Keratinocyte (primary cell): ENCODE measurements around the gene LIME1.

ENCODE experiments used
- CTCF ChIP-seq, 3 experiments: IDR thresholded peaks in 1 of 3; conservative IDR thresholded peaks in 1 of 3; optimal IDR thresholded peaks in 1 of 3; 2 replicates in 2 of 3; 3 replicates in 1 of 3; pipeline versions ENCODE3 to v1.5.1; 2011; ENCODE audit warnings: low read length in 3 of 3, mild to moderate bottlenecking in 3 of 3, moderate library complexity in 2 of 3, control low read depth in 1 of 3, inconsistent platforms in 1 of 3; ENCODE audit not compliant: insufficient read depth in 2 of 3; ENCODE audit errors: extremely low read depth in 1 of 3
- EZH2 ChIP-seq: IDR thresholded peaks from one replicate; pipeline ENCODE4 v1.6.1; 2012; ENCODE audit warnings: inconsistent platforms, mild to moderate bottlenecking, low read length, moderate library complexity

DNA sequence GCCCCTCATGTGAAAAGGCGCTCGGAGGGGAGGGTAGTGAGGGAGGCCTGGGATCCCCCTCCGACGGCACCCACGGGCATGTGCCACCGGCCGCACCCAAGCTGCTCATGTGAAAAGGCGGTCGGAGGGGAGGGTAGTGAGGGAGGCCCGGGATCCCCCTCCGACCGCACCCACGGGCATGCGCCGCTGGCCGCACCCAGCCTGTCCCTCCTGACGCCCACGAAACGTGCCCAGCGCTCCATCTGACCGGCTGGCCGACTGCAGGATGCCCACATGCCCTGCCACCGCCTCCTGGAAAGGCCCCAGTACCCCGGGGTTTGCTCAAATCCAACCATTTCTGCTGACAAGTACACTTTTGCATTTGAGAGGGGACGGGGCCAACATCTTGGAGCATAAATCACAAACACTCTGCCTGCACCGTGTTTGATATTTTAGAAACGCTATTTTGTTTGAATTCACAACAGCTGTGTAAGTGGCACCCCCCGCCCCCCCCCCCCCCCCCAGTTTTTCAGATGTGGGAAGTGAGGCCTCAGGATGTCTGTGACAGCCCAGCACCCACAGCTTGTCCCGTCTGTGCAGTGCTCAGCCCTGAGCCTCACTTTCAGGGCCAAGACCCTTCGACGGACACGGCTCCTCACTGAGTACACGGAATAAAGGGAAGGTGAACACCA lies 37.2 kb downstream of the LIME1 start:
- TF ChIP-seq CTCF (optimal IDR thresholded peaks at IDR 0.05 in 1 of 3, IDR thresholded peaks at IDR 0.05 in 1 of 3, conservative IDR thresholded peaks at IDR 0.05 in 1 of 3; ENCODE audit: extremely low read depth in 1 of 3, insufficient read depth in 2 of 3, low read length in 3 of 3) = no peak
- no peak for TF ChIP-seq EZH2
